Measurements from ENCODE around the gene MKNK1. TPM values are rescaled to one million over a fixed set of nuclear protein-coding genes. Genes with fewer than 3 reads are reported as not detected.

The MKNK1 gene
- total RNA-seq, 1 experiment from 2014 or later: 22.7 TPM

DNA sequence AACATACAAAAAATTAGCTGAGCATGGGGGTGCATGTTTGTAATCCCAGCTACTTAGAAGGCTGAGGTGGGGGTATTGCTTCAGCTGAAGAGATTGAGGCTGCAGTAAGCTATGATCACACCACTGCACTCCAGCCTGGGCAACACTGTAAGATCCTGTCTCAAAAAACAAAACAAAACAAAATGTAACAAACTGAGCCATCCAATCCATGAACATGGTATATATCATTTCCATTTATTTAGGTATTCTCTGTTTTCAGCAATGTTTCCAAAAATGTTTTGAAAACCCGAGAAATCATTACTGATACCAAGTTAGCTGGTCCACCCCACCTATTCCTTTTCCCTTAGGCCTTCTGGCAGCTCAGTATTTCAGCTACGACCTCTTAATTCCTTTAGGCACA lies 45.7 kb upstream of the MKNK1 start:
- H3K4me3 Mint-ChIP-seq (ENCODE audit: unreplicated experiment): no peak overlapping the region
- no peaks in the 10 kb centered on the region for H3K4me1 ChIP-seq
- no peak for DNase-seq
- ChIA-PET POLR2A (no interaction called here), CTCF (no interaction called here)
- no peaks in the 10 kb centered on the region for H3K4me1 Mint-ChIP-seq (ENCODE audit: low read depth, unreplicated experiment)
- no peak overlapping the region for H3K4me3 ChIP-seq (ENCODE audit: low read depth, low read length)
- no peak overlapping the region for H3K27ac Mint-ChIP-seq (ENCODE audit: unreplicated experiment)
- intact Hi-C loops (cut with micrococcal nuclease; ENCODE audit: unreplicated experiment): no loop called here
- no peaks in the 10 kb centered on the region for H3K27me3 Mint-ChIP-seq (ENCODE audit: insufficient read depth, unreplicated experiment)
- no peaks in the 10 kb centered on the region for H3K27me3 ChIP-seq (replicated peaks; ENCODE audit: control insufficient read depth, insufficient read depth, low read length)
- no peaks in the 10 kb centered on the region for H3K9me3 ChIP-seq
- no TSS peak for BruUV-seq (replicated peaks)
- peaks cover 16% of the 10 kb centered on the region for H3K36me3 Mint-ChIP-seq (ENCODE audit: insufficient read depth, unreplicated experiment)
- H3K9me3 Mint-ChIP-seq (ENCODE audit: unreplicated experiment): no peaks in the 10 kb centered on the region
- H3K36me3 ChIP-seq (ENCODE audit: control insufficient read depth, insufficient read depth, low read length): no peaks in the 10 kb centered on the region
- TF ChIP-seq, protein P1, sequence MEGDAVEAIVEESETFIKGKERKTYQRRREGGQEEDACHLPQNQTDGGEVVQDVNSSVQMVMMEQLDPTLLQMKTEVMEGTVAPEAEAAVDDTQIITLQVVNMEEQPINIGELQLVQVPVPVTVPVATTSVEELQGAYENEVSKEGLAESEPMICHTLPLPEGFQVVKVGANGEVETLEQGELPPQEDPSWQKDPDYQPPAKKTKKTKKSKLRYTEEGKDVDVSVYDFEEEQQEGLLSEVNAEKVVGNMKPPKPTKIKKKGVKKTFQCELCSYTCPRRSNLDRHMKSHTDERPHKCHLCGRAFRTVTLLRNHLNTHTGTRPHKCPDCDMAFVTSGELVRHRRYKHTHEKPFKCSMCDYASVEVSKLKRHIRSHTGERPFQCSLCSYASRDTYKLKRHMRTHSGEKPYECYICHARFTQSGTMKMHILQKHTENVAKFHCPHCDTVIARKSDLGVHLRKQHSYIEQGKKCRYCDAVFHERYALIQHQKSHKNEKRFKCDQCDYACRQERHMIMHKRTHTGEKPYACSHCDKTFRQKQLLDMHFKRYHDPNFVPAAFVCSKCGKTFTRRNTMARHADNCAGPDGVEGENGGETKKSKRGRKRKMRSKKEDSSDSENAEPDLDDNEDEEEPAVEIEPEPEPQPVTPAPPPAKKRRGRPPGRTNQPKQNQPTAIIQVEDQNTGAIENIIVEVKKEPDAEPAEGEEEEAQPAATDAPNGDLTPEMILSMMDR (IDR thresholded peaks at IDR 0.05; ENCODE audit: insufficient read depth in 1 of 2, low read depth in 1 of 2, low read length in 1 of 2, severe bottlenecking in 1 of 2, unreplicated experiment in 1 of 2): no peak

DNA sequence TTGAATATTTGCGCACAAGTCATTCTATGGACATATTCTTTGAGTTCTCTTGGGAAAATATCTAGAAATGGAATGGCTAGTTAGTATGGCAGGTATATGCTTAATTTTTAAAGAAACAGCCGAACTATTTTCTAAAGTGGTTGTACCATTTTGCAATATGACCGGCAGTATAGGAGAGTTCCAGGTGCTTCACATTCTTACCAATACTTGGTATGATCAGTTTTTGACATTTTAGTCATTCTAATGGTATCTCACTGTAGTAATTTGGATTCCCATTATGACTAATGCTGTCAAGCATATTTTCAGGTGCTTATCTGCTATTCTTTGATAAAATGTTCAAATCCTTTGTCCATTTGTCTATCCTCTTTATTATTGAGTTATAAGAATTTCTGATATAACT lies 43.5 kb upstream of the MKNK1 start:
- Histone ChIP-seq H3K4me3 (ENCODE audit: low read depth, low read length) (no peak overlapping the region), H3K4me1 (no peaks in the 10 kb centered on the region), H3K9me3 (no peaks in the 10 kb centered on the region), H3K36me3 (ENCODE audit: control insufficient read depth, insufficient read depth, low read length) (no peaks in the 10 kb centered on the region), H3K27me3 (replicated peaks; ENCODE audit: control insufficient read depth, insufficient read depth, low read length) (no peaks in the 10 kb centered on the region)
- Mint-ChIP-seq H3K4me1 (ENCODE audit: low read depth, unreplicated experiment) (no peaks in the 10 kb centered on the region), H3K27ac (ENCODE audit: unreplicated experiment) (no peak overlapping the region), H3K36me3 (ENCODE audit: insufficient read depth, unreplicated experiment) (peaks cover 16% of the 10 kb centered on the region), H3K9me3 (ENCODE audit: unreplicated experiment) (no peaks in the 10 kb centered on the region), H3K27me3 (ENCODE audit: insufficient read depth, unreplicated experiment) (no peaks in the 10 kb centered on the region), H3K4me3 (ENCODE audit: unreplicated experiment) (no peak overlapping the region)
- no TSS peak for BruUV-seq (replicated peaks)
- intact Hi-C loops (cut with micrococcal nuclease; ENCODE audit: unreplicated experiment): no loop called here
- no peak for DNase-seq
- POLR2A ChIA-PET: no interaction called here
- TF ChIP-seq, protein P1 (IDR thresholded peaks at IDR 0.05; ENCODE audit: insufficient read depth in 1 of 2, low read depth in 1 of 2, low read length in 1 of 2, severe bottlenecking in 1 of 2, unreplicated experiment in 1 of 2): no peak
- CTCF ChIA-PET: no interaction called here

DNA sequence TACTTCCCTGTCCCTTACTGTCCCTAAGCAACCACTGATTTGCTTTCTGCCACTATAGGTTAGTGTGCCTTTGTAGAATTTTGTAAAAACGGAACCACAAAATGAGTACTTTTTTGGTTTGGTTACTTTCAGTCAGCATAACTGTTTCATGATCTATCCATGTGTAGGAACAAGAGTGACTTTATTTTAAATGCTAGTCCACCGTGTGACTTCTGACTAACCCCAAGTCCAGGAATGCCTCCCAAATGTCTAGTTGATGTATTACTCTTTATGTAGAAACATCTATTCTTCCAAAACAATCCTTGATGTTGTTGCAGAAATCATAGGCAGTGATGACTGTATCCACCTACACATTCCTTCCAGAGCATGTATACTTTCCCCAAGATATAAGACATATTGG lies 42.8 kb upstream of the MKNK1 start:
- H3K36me3 ChIP-seq (ENCODE audit: control insufficient read depth, insufficient read depth, low read length): no peaks in the 10 kb centered on the region
- no peaks in the 10 kb centered on the region for H3K9me3 ChIP-seq
- Mint-ChIP-seq H3K27ac (ENCODE audit: unreplicated experiment) (no peak overlapping the region), H3K27me3 (ENCODE audit: insufficient read depth, unreplicated experiment) (no peaks in the 10 kb centered on the region), H3K9me3 (ENCODE audit: unreplicated experiment) (no peaks in the 10 kb centered on the region), H3K4me3 (ENCODE audit: unreplicated experiment) (no peak overlapping the region), H3K36me3 (ENCODE audit: insufficient read depth, unreplicated experiment) (peaks cover 16% of the 10 kb centered on the region), H3K4me1 (ENCODE audit: low read depth, unreplicated experiment) (no peaks in the 10 kb centered on the region)
- intact Hi-C loops (cut with micrococcal nuclease; ENCODE audit: unreplicated experiment): no loop called here
- H3K4me1 ChIP-seq: no peaks in the 10 kb centered on the region
- H3K27me3 ChIP-seq (replicated peaks; ENCODE audit: control insufficient read depth, insufficient read depth, low read length): no peaks in the 10 kb centered on the region
- CTCF ChIA-PET: no interaction called here
- POLR2A ChIA-PET: no interaction called here
- BruUV-seq (replicated peaks): no TSS peak
- DNase-seq: no peak
- H3K4me3 ChIP-seq (ENCODE audit: low read depth, low read length): no peak overlapping the region
- TF ChIP-seq, protein P1 (IDR thresholded peaks at IDR 0.05; ENCODE audit: insufficient read depth in 1 of 2, low read depth in 1 of 2, low read length in 1 of 2, severe bottlenecking in 1 of 2, unreplicated experiment in 1 of 2): no peak
